Activated CD8-positive, alpha-beta T cell treated with anti-CD3 and anti-CD28 coated beads, Interleukin-2, amount 10 ng/mL, durations not matched to agents 7 days and 5 days (primary cell): ENCODE results near the gene TTC28. TPM values are rescaled to one million over a fixed set of nuclear protein-coding genes. Genes with fewer than 3 reads are reported as not detected.

Source experiments
- ATAC-seq: fragments of 150-1000 bp; cut with Tn5 transposase; one replicate; pipeline ENCODE4 v1.10.0; 2021; ENCODE audit warnings: moderate library complexity
- CTCF ChIA-PET: fragments of 350-600 bp; sonication (Branson Sonifier 250); formaldehyde crosslinking; loops from one replicate; lab custom pipeline; 2021; ENCODE audit warnings: antibody characterized with exemption; lab: Charles Lee
- POLR2A ChIA-PET: fragments of 350-600 bp; sonication (Branson Sonifier 250); formaldehyde crosslinking; loops from one replicate; lab custom pipeline; 2021; ENCODE audit warnings: antibody characterized with exemption; lab: Charles Lee
- DNase-seq: peaks from one replicate; pipeline ENCODE4 v3.0.0-alpha.2; 2020
- H3K27ac Mint-ChIP-seq: one replicate; pipeline ENCODE4 v1.8.0; 2021; ENCODE audit warnings: mild to moderate bottlenecking, mixed read lengths
- H3K27me3 Mint-ChIP-seq: one replicate; pipeline ENCODE4 v1.8.0; 2021; ENCODE audit warnings: low read depth, mixed read lengths
- H3K36me3 Mint-ChIP-seq: one replicate; pipeline ENCODE4 v1.8.0; 2021; ENCODE audit warnings: low read depth, mixed read lengths
- H3K4me1 Mint-ChIP-seq: one replicate; pipeline ENCODE4 v1.8.0; 2021; ENCODE audit warnings: low read depth, mixed read lengths
- H3K4me3 Mint-ChIP-seq: one replicate; pipeline ENCODE4 v1.8.0; 2021; ENCODE audit warnings: mild to moderate bottlenecking, mixed read lengths
- H3K9me3 Mint-ChIP-seq: one replicate; pipeline ENCODE4 v1.8.0; 2022; ENCODE audit warnings: mixed read lengths; ENCODE audit not compliant: insufficient read depth
- total RNA-seq, 2 experiments: library from RNA; stranded (reverse); gene quantifications; one replicate each; pipeline ENCODE4 v1.2.3, GENCODE V29; 2021

Gene TTC28
- total RNA-seq, 2 experiments from 2014 or later: 0.18 to 0.23 TPM

- Mint-ChIP-seq H3K4me3 (no peak overlapping the region), H3K4me1 (no peaks in the 10 kb centered on the region), H3K9me3 (no peaks in the 10 kb centered on the region), H3K27me3 (peaks cover 11% of the 10 kb centered on the region), H3K36me3 (no peaks in the 10 kb centered on the region), H3K27ac (no peak overlapping the region)
- POLR2A ChIA-PET: no interaction called here
- no peak for DNase-seq
- no peak for ATAC-seq
- CTCF ChIA-PET: no interaction called here
Observed at GRCh38 chr22:28260619-28261018, 419.0 kb downstream of the TTC28 start.

DNA sequence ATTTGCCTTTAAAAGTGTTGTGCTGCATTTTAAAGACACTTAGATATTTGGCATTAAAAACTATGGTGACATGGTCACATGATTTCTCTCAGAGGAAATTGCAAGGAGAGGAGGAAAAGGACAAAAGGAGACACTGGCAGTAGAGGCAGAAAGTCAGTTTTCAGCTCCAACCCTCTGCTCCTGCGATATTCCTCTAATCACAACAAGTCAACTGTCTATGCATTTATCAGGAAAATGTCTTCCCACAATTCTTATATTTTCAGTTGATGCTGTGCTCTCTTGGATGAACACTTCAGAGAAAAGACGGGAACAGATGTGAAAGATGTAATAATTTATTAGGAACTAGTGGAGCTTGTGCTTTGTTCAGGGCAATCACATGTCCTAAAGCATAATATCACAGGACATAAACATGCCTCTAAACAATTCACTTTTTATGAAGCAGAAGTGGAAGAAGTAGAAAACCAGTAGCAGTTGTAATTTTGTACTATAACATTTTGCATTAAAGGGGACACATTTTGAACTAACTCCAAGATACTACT, 419.8 kb downstream of the TTC28 start:
- DNase-seq (no peak), ATAC-seq (no peak)
- ChIA-PET CTCF (interaction anchor here (1.1 kb wide), 1 partner anchor 34 kb away, joined by 3 read pairs; no protein-coding TSS in a partner anchor), POLR2A (no interaction called here)
- Mint-ChIP-seq H3K4me1 (no peaks in the 10 kb centered on the region), H3K36me3 (no peaks in the 10 kb centered on the region), H3K27me3 (peaks cover 11% of the 10 kb centered on the region), H3K4me3 (no peak overlapping the region), H3K9me3 (no peaks in the 10 kb centered on the region), H3K27ac (no peak overlapping the region)

DNA sequence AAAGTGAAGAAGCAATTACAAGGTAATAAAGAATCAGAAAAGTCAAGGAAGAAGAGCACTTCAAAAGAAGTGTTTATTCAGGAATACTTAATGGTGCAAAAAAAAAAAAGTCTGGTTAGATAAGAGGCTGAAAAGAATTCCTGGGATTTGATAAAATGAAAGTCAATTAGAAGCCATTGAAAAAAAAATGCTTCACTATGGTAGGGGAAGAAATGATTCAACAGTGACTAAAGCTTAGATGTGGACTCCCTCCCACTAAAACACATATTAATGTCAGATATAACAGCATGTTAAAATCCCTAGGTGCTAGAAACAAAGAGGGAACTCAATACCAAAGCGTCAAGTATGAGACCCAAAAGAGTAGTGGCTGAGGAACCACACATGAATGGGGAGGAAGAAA, 425.2 kb downstream of the TTC28 start:
- ChIA-PET CTCF (no interaction called here), POLR2A (no interaction called here)
- no peaks in the 10 kb centered on the region for H3K36me3 Mint-ChIP-seq
- H3K9me3 Mint-ChIP-seq: no peaks in the 10 kb centered on the region
- H3K4me3 Mint-ChIP-seq: no peak overlapping the region
- ATAC-seq (no peak), DNase-seq (no peak)
- no peaks in the 10 kb centered on the region for H3K27me3 Mint-ChIP-seq
- H3K27ac Mint-ChIP-seq: no peak overlapping the region
- H3K4me1 Mint-ChIP-seq: no peaks in the 10 kb centered on the region

- no peaks in the 10 kb centered on the region for H3K9me3 Mint-ChIP-seq
- H3K36me3 Mint-ChIP-seq: no peaks in the 10 kb centered on the region
- no peaks in the 10 kb centered on the region for H3K4me1 Mint-ChIP-seq
- POLR2A ChIA-PET: no interaction called here
- H3K4me3 Mint-ChIP-seq: no peak overlapping the region
- no peak overlapping the region for H3K27ac Mint-ChIP-seq
- ATAC-seq (no peak), DNase-seq (no peak)
- CTCF ChIA-PET: interaction anchor here (0.6 to 2.5 kb wide), 3 partner anchors 44 to 201 kb away, joined by 3 to 11 read pairs (median 5); no protein-coding TSS in a partner anchor
- no peaks in the 10 kb centered on the region for H3K27me3 Mint-ChIP-seq
Observed at GRCh38 chr22:28252539-28252938, 427.1 kb downstream of the TTC28 start.

DNA sequence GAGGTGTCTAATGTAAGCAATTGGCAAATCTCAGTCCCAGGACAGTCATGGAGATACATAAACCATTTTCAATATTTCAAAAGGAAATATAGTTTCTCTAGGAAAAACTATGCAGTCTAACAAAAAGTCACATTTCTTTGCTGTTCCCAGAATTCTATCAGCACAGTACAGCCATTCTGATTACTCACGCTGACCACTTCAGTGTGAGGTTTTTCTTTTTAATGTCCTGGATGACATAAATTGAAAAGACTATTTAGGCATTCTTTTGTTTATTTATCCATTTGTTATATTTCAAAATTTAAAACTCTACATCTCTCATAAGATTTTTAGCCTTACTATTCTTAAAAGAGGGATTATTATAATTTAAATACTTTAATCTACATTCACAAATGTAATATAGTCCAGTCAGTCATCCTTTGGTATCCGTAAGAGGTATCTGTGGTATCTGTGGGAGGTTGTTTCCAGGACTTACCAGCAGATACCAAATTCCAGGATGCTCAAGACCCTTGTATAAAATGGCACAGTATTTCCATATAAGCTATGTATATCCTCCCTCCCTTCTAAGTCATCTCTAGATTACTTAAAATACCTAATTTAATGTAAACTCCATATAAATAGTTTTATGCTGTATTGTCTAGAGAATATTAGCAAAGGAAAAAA, 429.5 kb downstream of the TTC28 start:
- Mint-ChIP-seq H3K4me1 (no peaks in the 10 kb centered on the region), H3K27ac (no peak overlapping the region), H3K4me3 (no peak overlapping the region), H3K36me3 (no peaks in the 10 kb centered on the region), H3K27me3 (no peaks in the 10 kb centered on the region), H3K9me3 (no peaks in the 10 kb centered on the region)
- ChIA-PET CTCF (no interaction called here), POLR2A (no interaction called here)
- no peak for DNase-seq
- no peak for ATAC-seq

DNA sequence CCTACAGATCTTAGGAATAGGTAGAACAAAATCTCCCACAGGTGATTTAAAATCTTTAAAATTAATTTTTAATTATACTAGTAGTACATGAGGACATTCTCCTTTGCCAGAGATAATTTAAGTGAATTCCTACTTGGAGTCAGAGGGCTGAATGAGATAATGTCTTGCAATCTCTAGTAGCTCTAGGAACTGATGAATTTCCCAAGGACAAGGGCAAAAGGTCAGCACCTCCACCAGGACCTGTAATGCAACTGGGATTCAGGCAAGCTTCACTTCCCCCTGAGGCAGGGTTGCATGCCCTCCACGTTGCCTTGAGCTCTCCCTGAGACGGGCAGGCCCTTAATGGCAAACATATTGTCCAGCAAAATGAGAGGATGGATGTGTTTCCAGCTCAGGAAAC, 430.2 kb downstream of the TTC28 start:
- H3K27me3 Mint-ChIP-seq: no peaks in the 10 kb centered on the region

DNA sequence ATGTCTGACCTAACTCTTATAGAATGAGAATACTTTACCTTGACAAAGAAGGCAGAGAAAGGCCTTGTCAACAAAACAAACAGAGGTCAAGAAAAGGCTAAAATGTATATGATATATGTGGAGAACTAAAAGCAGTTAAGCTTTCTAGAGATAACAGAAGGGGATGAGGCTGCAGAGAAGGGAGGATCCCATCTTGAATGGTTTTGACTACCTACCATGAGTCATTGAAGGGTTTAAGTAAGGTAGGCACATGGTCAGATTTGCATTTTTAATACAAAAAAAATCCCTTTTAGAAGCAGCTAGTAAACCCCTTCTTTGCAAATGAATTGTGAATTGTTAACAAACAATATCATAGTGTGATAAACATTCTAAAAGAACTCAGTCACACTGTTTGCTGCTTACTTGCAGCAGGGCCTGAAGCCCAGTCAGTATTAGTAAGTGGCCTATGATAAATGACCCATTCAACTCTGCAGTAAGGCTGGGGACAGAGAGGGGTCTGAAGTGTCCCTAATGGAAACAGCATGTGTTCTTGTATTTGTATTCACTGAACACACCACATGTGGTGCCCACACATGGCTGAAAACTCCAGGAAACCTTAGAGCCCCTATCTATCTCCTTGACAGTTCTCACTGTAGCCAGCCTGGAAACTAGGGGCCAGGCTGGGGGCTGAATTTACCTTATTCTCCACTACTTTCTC, 431.8 kb downstream of the TTC28 start:
- no peaks in the 10 kb centered on the region for H3K4me1 Mint-ChIP-seq
- POLR2A ChIA-PET: no interaction called here
- H3K27ac Mint-ChIP-seq: no peak overlapping the region
- DNase-seq: no peak
- H3K4me3 Mint-ChIP-seq: no peak overlapping the region
- H3K36me3 Mint-ChIP-seq: no peaks in the 10 kb centered on the region
- peaks cover 3% of the 10 kb centered on the region for H3K27me3 Mint-ChIP-seq
- ATAC-seq: no peak
- no peaks in the 10 kb centered on the region for H3K9me3 Mint-ChIP-seq
- CTCF ChIA-PET: no interaction called here

More for the DNA sequence above, 430.2 kb downstream of the TTC28 start:
- no peaks in the 10 kb centered on the region for H3K9me3 Mint-ChIP-seq
- H3K4me3 Mint-ChIP-seq: no peak overlapping the region
- ATAC-seq (no peak), DNase-seq (no peak)
- no peak overlapping the region for H3K27ac Mint-ChIP-seq
- H3K4me1 Mint-ChIP-seq: no peaks in the 10 kb centered on the region
- CTCF ChIA-PET: no interaction called here
- POLR2A ChIA-PET: no interaction called here
- H3K36me3 Mint-ChIP-seq: no peaks in the 10 kb centered on the region

GRCh38 chr22:28247136-28247535, 432.5 kb downstream of the TTC28 start:
- H3K4me1 Mint-ChIP-seq: no peaks in the 10 kb centered on the region
- DNase-seq (no peak), ATAC-seq (no peak)
- ChIA-PET POLR2A (no interaction called here), CTCF (no interaction called here)
- H3K9me3 Mint-ChIP-seq: no peaks in the 10 kb centered on the region
- H3K27ac Mint-ChIP-seq: no peak overlapping the region
- H3K4me3 Mint-ChIP-seq: no peak overlapping the region
- no peaks in the 10 kb centered on the region for H3K36me3 Mint-ChIP-seq
- H3K27me3 Mint-ChIP-seq: peaks cover 3% of the 10 kb centered on the region

DNA sequence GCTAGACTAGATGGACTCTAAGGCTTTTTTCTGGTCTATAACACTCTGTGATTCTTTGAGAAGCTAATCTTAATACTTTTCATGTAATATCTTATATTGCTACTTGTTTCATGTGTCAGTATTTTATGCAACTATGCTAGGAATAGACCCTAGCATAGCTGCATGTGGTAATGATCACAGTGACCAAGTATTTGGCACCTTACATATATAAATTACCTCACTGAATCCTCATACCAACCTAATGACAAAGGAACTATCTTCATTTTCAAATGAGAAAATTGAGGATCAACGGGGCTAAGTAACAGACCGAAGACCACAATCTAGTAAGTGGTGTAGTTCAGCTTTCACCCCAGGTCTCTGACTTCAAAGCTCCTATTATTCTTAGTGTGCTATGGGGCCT, 433.2 kb downstream of the TTC28 start:
- Mint-ChIP-seq H3K27me3 (peaks cover 3% of the 10 kb centered on the region), H3K27ac (no peak overlapping the region), H3K4me3 (no peak overlapping the region), H3K4me1 (no peaks in the 10 kb centered on the region), H3K36me3 (no peaks in the 10 kb centered on the region), H3K9me3 (no peaks in the 10 kb centered on the region)
- CTCF ChIA-PET: no interaction called here
- POLR2A ChIA-PET: no interaction called here
- DNase-seq: no peak
- no peak for ATAC-seq

- CTCF ChIA-PET: no interaction called here
- no peaks in the 10 kb centered on the region for H3K36me3 Mint-ChIP-seq
- DNase-seq (no peak), ATAC-seq (no peak)
- peaks cover 3% of the 10 kb centered on the region for H3K27me3 Mint-ChIP-seq
- H3K27ac Mint-ChIP-seq: no peak overlapping the region
- POLR2A ChIA-PET: no interaction called here
- no peaks in the 10 kb centered on the region for H3K4me1 Mint-ChIP-seq
- H3K4me3 Mint-ChIP-seq: no peak overlapping the region
- H3K9me3 Mint-ChIP-seq: no peaks in the 10 kb centered on the region
Observed at GRCh38 chr22:28245579-28246224, 433.9 kb downstream of the TTC28 start.

- no peak for ATAC-seq
- ChIA-PET CTCF (no interaction called here), POLR2A (no interaction called here)
- no peak overlapping the region for H3K4me3 Mint-ChIP-seq
- no peaks in the 10 kb centered on the region for H3K36me3 Mint-ChIP-seq
- H3K9me3 Mint-ChIP-seq: no peaks in the 10 kb centered on the region
- H3K27me3 Mint-ChIP-seq: peaks cover 7% of the 10 kb centered on the region
- H3K27ac Mint-ChIP-seq: no peak overlapping the region
- DNase-seq: no peak
- H3K4me1 Mint-ChIP-seq: no peaks in the 10 kb centered on the region
Observed at GRCh38 chr22:28244757-28245156, 434.9 kb downstream of the TTC28 start.

DNA sequence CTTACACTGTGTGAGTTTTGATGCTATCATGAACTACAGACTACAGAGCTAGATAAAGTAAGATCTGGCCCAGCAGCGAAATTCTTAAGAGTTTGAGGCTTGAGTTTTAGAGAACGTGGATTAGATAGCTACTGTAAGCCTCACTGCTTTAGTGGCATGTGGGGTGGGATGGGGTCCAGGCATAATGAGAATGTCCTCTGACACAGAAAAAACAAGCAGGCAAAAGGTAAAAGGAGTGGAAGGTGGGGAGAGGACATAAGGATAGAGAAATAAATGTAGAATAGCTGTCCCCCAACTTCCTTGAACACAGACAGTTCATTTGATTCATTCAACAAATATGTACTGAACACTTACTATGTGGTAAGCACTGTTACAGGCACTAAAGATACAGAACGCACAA, 436.1 kb downstream of the TTC28 start:
- ChIA-PET POLR2A (no interaction called here), CTCF (no interaction called here)
- Mint-ChIP-seq H3K36me3 (no peaks in the 10 kb centered on the region), H3K4me1 (no peaks in the 10 kb centered on the region), H3K4me3 (no peak overlapping the region), H3K9me3 (no peaks in the 10 kb centered on the region), H3K27ac (no peak overlapping the region), H3K27me3 (peaks cover 14% of the 10 kb centered on the region)
- DNase-seq (no peak), ATAC-seq (no peak)
